GM19035 (cell line): ENCODE data around the gene COL24A1.

Experiments
- ATAC-seq: cut with Tn5 transposase; IDR thresholded peaks from one replicate; pipeline ENCODE4 v1.9.1; 2021; ENCODE audit not compliant: unreplicated experiment

COL24A1 gene

GRCh38 chr1:86156566-86157455, at the start of gene COL24A1:
Gene COL24A1 (minus strand): TSS chr1:86156772. CDS start chr1:86156396, 376 bp downstream.
- ATAC-seq: no peak

GRCh38 chr1:86205741-86206140, 49.2 kb upstream of the COL24A1 start:
- ATAC-seq: no peak

GRCh38 chr1:86202552-86203340, 46.2 kb upstream of the COL24A1 start:
- no peak for ATAC-seq

- no peak for ATAC-seq
These were observed 44.7 kb upstream of the COL24A1 start for GRCh38 chr1:86201311-86201710.

- no peak for ATAC-seq
These were observed 44.3 kb upstream of the COL24A1 start for GRCh38 chr1:86200901-86201300.

- ATAC-seq: no peak
These were observed 40.8 kb upstream of the COL24A1 start for GRCh38 chr1:86197206-86197855.

GRCh38 chr1:86195281-86195680, 38.7 kb upstream of the COL24A1 start:
- ATAC-seq: no peak

GRCh38 chr1:86194491-86195034, 38.0 kb upstream of the COL24A1 start:
- no peak for ATAC-seq

GRCh38 chr1:86192417-86192816, 35.8 kb upstream of the COL24A1 start:
- no peak for ATAC-seq

GRCh38 chr1:86191958-86192357, 35.4 kb upstream of the COL24A1 start:
- no peak for ATAC-seq

GRCh38 chr1:86190873-86191272, 34.3 kb upstream of the COL24A1 start:
- ATAC-seq: no peak

GRCh38 chr1:86184426-86184825, 27.9 kb upstream of the COL24A1 start:
- no peak for ATAC-seq

GRCh38 chr1:86183810-86184209, 27.2 kb upstream of the COL24A1 start:
- no peak for ATAC-seq

- ATAC-seq: no peak
These were observed 19.7 kb upstream of the COL24A1 start for GRCh38 chr1:86176226-86176625.

GRCh38 chr1:86175756-86176155, 19.2 kb upstream of the COL24A1 start:
- ATAC-seq: no peak

- no peak for ATAC-seq
These were observed 13.1 kb upstream of the COL24A1 start for GRCh38 chr1:86169625-86170024.

- ATAC-seq: no peak
These were observed 3.2 kb upstream of the COL24A1 start for GRCh38 chr1:86159800-86160199.

- ATAC-seq: no peak
These were observed 586 bp downstream of the COL24A1 start for GRCh38 chr1:86155807-86156565.

- ATAC-seq: no peak
These were observed 1.3 kb downstream of the COL24A1 start for GRCh38 chr1:86155051-86155806.

GRCh38 chr1:86154571-86155050, 2.0 kb downstream of the COL24A1 start:
- no peak for ATAC-seq
